Epithelial cell of proximal tubule (primary cell): ENCODE results near the gene MIXL1. TPM values are rescaled to one million over a fixed set of nuclear protein-coding genes. Genes with fewer than 3 reads are reported as not detected.

Experiments
- DNase-seq: peaks from one replicate; pipeline ENCODE4 v3.0.0-alpha.2; 2011; ENCODE audit warnings: low read depth
- H3K4me3 ChIP-seq: 2 replicates; pipeline ENCODE4 v1.5.1; 2011; ENCODE audit warnings: low read depth, mild to moderate bottlenecking, low read length
- CTCF ChIP-seq: conservative IDR thresholded peaks from 2 replicates; pipeline ENCODE4 v1.5.1; 2012; ENCODE audit warnings: low read depth, mild to moderate bottlenecking, low read length
- total RNA-seq: library from RNA; depleted of rRNA; stranded (reverse); fragments of >200 nt; gene quantifications from 2 replicates; pipeline ENCODE4 v1.2.3, GENCODE V29; 2015

MIXL1 gene
- total RNA-seq, 1 donor from 2014 or later: not detected

DNA sequence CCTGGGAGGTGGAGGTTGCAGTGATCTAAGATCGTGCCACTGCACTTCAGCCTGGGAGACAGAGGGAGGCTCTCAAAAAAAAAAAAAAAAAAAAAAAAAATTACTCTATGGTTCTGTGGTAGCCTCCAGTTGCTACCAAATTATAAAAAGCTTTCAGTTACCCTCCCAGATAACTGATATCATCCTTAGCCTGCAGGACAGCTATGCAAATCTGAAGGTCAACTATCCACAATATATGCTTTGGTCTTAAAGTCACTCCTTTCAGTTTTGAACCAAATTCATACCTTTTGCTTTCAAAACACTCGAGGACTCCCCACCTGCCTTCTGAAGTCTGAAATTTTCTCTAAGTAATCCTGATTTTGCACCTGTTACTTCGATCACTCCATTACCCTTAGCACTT, 3.1 kb downstream of the MIXL1 start:
- TF ChIP-seq CTCF: no peak
- H3K4me3 ChIP-seq: no peak overlapping the region
- no peak for DNase-seq

DNA sequence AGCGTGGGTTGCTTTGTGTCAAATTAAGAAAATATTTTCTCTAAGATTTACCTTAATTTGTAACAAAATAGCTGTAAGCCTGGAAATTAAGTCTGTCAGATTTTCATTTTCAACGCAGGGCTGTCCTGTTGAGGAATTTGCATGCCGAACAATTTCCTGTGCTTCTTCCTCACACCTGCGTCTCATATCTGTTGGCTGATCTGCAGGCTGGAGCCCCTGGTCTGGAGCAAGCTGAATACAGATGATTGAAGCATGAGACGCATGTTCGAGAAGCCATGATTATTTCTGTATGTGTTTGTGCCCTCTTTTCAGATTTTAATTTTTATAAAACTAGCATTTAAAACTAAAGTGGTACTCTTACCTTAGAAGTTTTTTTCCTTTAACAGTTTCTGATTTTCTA, 9.8 kb downstream of the MIXL1 start:
- no peak for TF ChIP-seq CTCF
- no peak for DNase-seq

GRCh38 chr1:226233806-226234205, 10.3 kb downstream of the MIXL1 start:
- no peak for DNase-seq
- TF ChIP-seq CTCF: no peak
- H3K4me3 ChIP-seq: no peak overlapping the region

More for the DNA sequence above, 9.8 kb downstream of the MIXL1 start:
- no peak overlapping the region for H3K4me3 ChIP-seq

DNA sequence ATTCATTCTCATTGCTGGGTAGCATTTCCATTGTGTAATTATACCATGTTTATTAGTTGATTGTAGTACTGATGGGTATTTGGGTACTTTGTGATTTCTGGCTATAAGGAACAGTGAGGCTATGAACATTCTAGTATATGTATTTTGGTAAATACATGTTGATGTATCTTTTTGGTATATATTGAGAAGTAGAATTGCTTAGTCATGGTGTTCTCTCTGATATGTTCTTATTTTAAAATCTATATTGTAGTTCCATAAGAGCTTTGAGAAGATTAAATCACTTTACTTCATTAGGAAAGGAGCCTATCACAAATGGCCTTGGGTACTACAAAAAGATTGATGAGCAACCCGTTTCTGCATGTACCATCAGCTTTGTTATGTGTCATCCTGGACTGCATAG, 13.4 kb downstream of the MIXL1 start:
- no peak overlapping the region for H3K4me3 ChIP-seq
- TF ChIP-seq CTCF: no peak
- DNase-seq: no peak

GRCh38 chr1:226239421-226239820, 16.0 kb downstream of the MIXL1 start:
- H3K4me3 ChIP-seq: no peak overlapping the region
- no peak for DNase-seq
- no peak for TF ChIP-seq CTCF

DNA sequence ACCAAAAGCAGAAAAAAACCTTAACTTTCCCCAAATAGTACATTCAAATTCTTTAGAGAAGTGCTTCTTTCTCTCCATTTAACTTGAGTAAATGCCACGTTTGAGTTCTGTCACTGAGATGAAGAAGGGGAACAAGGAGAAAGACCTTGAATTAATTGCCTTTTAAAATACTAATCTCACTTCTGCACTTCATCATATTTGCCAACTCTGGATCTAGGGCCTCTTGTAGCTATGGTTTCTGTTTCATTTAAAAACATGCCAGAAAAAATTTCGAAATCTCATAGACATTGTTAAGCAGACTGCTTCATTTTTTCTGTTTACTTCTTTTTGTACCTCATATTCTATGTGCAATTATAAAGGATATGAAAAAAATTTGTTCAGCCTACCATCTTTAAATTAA, 24.6 kb downstream of the MIXL1 start:
- H3K4me3 ChIP-seq: no peak overlapping the region
- no peak for DNase-seq
- no peak for TF ChIP-seq CTCF

DNA sequence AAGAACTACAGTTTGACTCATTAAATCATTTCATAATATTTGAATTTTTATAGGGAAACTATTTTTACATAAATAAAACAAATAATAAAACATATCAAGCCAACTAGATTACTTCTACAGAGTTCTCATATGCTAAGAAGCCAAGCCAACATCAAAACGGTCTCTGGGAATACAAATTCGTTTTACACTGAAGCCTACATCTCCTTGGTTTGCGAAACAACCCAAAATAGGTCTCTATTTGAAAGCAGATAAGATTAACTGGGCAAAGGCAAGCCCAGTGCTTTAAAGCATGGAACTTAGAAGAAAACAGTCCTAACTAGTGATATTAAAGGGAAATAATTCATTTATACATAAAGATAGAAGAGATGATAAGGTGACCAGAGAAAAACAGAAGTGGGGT, 25.3 kb downstream of the MIXL1 start:
- no peak for DNase-seq
- H3K4me3 ChIP-seq: no peak overlapping the region
- no peak for TF ChIP-seq CTCF
